OCI-LY1 (cell line): ENCODE results near the gene SSC5D.
"Not testable (repeated sequence)": the region's sequence is repeated elsewhere in the genome, so short reads cannot be mapped to it uniquely, and the experiment has no call there.

Experiments used
- H2AFZ ChIP-seq: fragments of 200-600 bp; sonication (generic), shearing (Covaris generic); 2 replicates; pipeline ENCODE4 v1.6.0; 2014; ENCODE audit warnings: antibody characterized with exemption, mild to moderate bottlenecking, low read length
- H3F3A ChIP-seq: fragments of 200-600 bp; sonication (generic), shearing (Covaris generic); 2 replicates; pipeline ENCODE4 v1.6.0; 2014; ENCODE audit warnings: mild to moderate bottlenecking, antibody characterized with exemption, low read length, moderate library complexity; ENCODE audit not compliant: insufficient read depth
- H3K27ac ChIP-seq: fragments of 200-600 bp; sonication (generic); 2 replicates; pipeline ENCODE4 v1.5.1; 2014; ENCODE audit warnings: low read length, mixed run types, mild to moderate bottlenecking, low read depth; ENCODE audit not compliant: poor library complexity, severe bottlenecking
- H3K27me3 ChIP-seq: fragments of 200-600 bp; sonication (generic); 2 replicates; pipeline ENCODE4 v1.6.0; 2014; ENCODE audit warnings: antibody characterized with exemption, mild to moderate bottlenecking, low read length, moderate library complexity; ENCODE audit not compliant: insufficient read depth
- H3K36me3 ChIP-seq: fragments of 200-600 bp; sonication (generic); 2 replicates; pipeline ENCODE4 v1.6.1; 2014; ENCODE audit warnings: mild to moderate bottlenecking, antibody characterized with exemption, low read length, moderate library complexity, mixed read lengths; ENCODE audit not compliant: insufficient read depth
- H3K4me1 ChIP-seq: fragments of 200-600 bp; sonication (generic); 2 replicates; pipeline ENCODE4 v1.5.1; 2014; ENCODE audit warnings: mild to moderate bottlenecking, low read length, moderate library complexity; ENCODE audit not compliant: insufficient read depth, severe bottlenecking
- H3K4me2 ChIP-seq: fragments of 200-600 bp; sonication (generic), shearing (Covaris generic); 2 replicates; pipeline ENCODE4 v1.6.1; 2014; ENCODE audit warnings: low read length
- H3K4me3 ChIP-seq: fragments of 200-600 bp; sonication (generic); 2 replicates; pipeline ENCODE4 v1.5.1; 2014; ENCODE audit warnings: low read length, low read depth, mild to moderate bottlenecking, mixed read lengths; ENCODE audit not compliant: poor library complexity, severe bottlenecking
- H3K79me2 ChIP-seq: fragments of 200-600 bp; shearing (Covaris generic); 2 replicates; pipeline ENCODE4 v1.6.1; 2016; ENCODE audit warnings: mixed run types, low read length, mixed read lengths; ENCODE audit not compliant: insufficient read depth
- H3K9ac ChIP-seq: fragments of 200-600 bp; sonication (generic), shearing (Covaris generic); 2 replicates; pipeline ENCODE4 v1.6.1; 2014; ENCODE audit warnings: mild to moderate bottlenecking, low read length, mixed read lengths
- H3K9me2 ChIP-seq: fragments of 200-600 bp; sonication (generic), shearing (Covaris generic); 2 replicates; pipeline ENCODE4 v1.6.1; 2014; ENCODE audit warnings: low read depth, mild to moderate bottlenecking, low read length, mixed read lengths
- H3K9me3 ChIP-seq: fragments of 200-600 bp; shearing (Covaris generic); 2 replicates; pipeline ENCODE4 v1.6.1; 2014; ENCODE audit warnings: low read length, mixed read lengths
- H4K20me1 ChIP-seq: fragments of 200-600 bp; sonication (generic), shearing (Covaris generic); 2 replicates; pipeline ENCODE4 v1.6.0; 2016; ENCODE audit warnings: mild to moderate bottlenecking, low read length; ENCODE audit not compliant: insufficient read depth
- CTCF ChIP-seq: fragments of 200-600 bp; sonication (generic), shearing (Covaris generic); IDR thresholded peaks from 2 replicates; pipeline ENCODE4 v1.5.1; 2017; ENCODE audit warnings: mild to moderate bottlenecking, antibody characterized with exemption, low read length, moderate library complexity, mixed read lengths
- EZH2 ChIP-seq: fragments of 200-600 bp; sonication (generic), shearing (Covaris generic); IDR thresholded peaks from 2 replicates; pipeline ENCODE4 v1.8.0; 2017; ENCODE audit warnings: borderline replicate concordance, mixed run types, mild to moderate bottlenecking, antibody characterized with exemption, low read length, moderate library complexity, mixed read lengths

The SSC5D gene

DNA sequence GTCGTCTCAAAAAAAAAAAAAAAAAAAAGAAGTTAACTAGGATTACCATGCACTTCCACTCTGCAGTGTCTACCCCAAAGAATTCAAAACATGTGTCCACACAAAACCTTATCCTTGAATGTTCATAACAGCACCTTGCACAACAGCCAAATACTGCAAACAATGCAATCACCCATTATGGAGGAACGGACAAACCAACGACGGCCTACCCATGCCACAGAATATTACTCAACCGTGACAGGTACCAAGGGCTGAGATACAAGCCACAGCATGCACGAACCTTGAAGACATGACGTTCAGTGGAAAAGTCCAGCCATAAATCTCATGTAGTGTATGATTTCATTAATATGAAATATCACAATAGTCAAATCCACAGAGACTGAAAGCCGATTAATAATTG lies 42.2 kb upstream of the SSC5D start:
- no peaks in the 10 kb centered on the region for H3K9me3 ChIP-seq
- no peaks in the 10 kb centered on the region for H3K27me3 ChIP-seq
- no peak overlapping the region for H3K4me3 ChIP-seq
- H4K20me1 ChIP-seq, result no peaks in the 10 kb centered on the region
- H3K36me3 ChIP-seq, result no peaks in the 10 kb centered on the region
- H3K4me2 ChIP-seq, result no peak overlapping the region
- H3K9me2 ChIP-seq, result no peaks in the 10 kb centered on the region
- no peak overlapping the region for H2AFZ ChIP-seq
- no peak overlapping the region for H3K9ac ChIP-seq
- no peak for TF ChIP-seq EZH2
- no peaks in the 10 kb centered on the region for H3K79me2 ChIP-seq
- no peaks in the 10 kb centered on the region for H3F3A ChIP-seq
- no peaks in the 10 kb centered on the region for H3K4me1 ChIP-seq
- H3K27ac ChIP-seq, result no peak overlapping the region

DNA sequence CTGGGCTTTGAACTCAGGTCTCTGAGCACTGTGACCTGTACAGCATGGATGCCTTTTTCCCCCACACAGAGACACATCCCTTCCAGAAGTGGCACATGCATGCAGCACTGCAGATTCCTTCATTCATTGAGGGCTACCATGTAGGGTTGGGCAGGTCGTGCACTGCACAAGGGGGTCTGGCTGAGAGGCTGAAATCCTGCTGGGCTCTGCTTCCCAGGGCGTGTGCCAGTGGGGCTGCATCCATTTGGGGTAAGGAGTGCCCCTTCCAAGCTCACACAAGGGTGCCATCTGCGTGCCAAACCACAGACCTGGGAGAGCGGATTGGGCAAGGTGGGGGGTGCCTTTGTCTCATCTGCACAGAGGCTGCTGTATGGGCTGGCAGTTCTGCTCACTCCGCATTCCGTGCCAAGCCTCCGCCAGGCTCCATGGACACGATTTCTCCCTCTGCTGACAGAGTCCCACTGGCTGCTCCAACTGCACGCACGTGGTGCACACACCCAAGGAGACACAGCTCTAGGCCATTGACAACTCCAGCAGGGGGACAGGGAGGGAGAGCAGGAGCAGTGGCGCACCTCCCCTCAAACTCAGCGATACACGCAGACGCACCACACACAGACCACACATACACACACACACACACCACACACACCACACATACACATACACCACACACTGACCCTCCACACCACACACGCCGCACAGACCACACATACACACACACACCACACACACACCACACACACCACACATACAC lies 40.6 kb upstream of the SSC5D start:
- Histone ChIP-seq H3K27me3 (no peaks in the 10 kb centered on the region; the same call in 1 of the 2 replicates), H3K4me1 (peaks cover 13% of the 10 kb centered on the region), H3K27ac (no peak overlapping the region), H3K4me2 (no peak overlapping the region), H2AFZ (no peak overlapping the region), H3K4me3 (no peak overlapping the region), H3K36me3 (no peaks in the 10 kb centered on the region), H3K9ac (no peak overlapping the region), H4K20me1 (no peaks in the 10 kb centered on the region), H3K9me2 (no peaks in the 10 kb centered on the region), H3F3A (no peaks in the 10 kb centered on the region), H3K79me2 (no peaks in the 10 kb centered on the region), H3K9me3 (no peaks in the 10 kb centered on the region)
- no peak for TF ChIP-seq CTCF
- TF ChIP-seq EZH2, result no peak

DNA sequence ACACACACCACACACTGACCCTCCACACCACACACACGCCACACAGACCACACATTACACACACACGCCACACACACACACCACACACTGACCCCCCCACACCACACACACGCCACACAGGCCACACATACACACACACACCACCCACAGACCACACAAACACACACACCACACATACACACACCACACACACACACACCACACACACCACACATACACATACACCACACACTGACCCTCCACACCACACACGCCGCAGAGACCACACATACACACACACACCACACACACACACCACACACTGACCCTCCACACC lies 40.1 kb upstream of the SSC5D start:
- not testable (repeated sequence) for H3K9me3 ChIP-seq, H3K36me3 ChIP-seq, H3K9ac ChIP-seq, H3K27ac ChIP-seq, H3K27me3 ChIP-seq, H2AFZ ChIP-seq, H3K79me2 ChIP-seq, H4K20me1 ChIP-seq, H3K4me3 ChIP-seq, H3K9me2 ChIP-seq, H3F3A ChIP-seq, H3K4me2 ChIP-seq
- H3K4me1 ChIP-seq, result peaks cover 14% of the 10 kb centered on the region

DNA sequence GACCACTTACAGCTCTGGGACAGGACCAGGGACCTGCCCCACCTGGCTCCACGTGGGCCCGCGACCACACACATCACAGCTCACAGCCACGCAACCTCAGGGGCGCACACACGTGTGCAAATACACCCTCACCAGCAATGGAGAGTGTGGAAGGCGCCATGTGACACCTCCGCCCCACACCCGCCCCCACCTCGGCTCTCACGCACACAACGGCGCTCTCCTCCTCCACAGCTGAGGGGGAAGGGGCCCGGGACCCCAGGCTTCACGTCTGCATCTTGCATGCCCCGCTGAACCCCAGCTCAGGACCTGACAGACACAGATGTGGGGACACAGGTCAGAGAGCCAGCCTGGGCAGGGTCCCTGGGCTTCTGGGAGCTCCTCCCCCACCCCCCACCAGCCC lies 38.8 kb upstream of the SSC5D start:
- Histone ChIP-seq H3K4me2 (no peak overlapping the region), H3K4me3 (no peak overlapping the region), H3K9ac (no peak overlapping the region), H3F3A (no peaks in the 10 kb centered on the region), H3K9me2 (no peaks in the 10 kb centered on the region), H3K36me3 (peaks cover 6% of the 10 kb centered on the region), H3K79me2 (no peaks in the 10 kb centered on the region), H3K9me3 (no peaks in the 10 kb centered on the region), H3K27ac (no peak overlapping the region), H3K27me3 (no peaks in the 10 kb centered on the region; the same call in 1 of the 2 replicates), H2AFZ (no peak overlapping the region), H3K4me1 (peaks cover 14% of the 10 kb centered on the region), H4K20me1 (no peaks in the 10 kb centered on the region)
- TF ChIP-seq EZH2 (no peak), CTCF (no peak)
